GM21515 (cell line): Measurements from ENCODE around the gene MEOX2.

Source experiments
- ATAC-seq: cut with Tn5 transposase; IDR thresholded peaks from one replicate; pipeline ENCODE4 v1.9.1; 2021; ENCODE audit not compliant: unreplicated experiment

MEOX2 gene

GRCh38 chr7:15681631-15682030 lies 4.9 kb downstream of the MEOX2 start:
- ATAC-seq = no peak

GRCh38 chr7:15681186-15681585 lies 5.3 kb downstream of the MEOX2 start:
- ATAC-seq = no peak

GRCh38 chr7:15680446-15680845 lies 6.0 kb downstream of the MEOX2 start:
- ATAC-seq = no peak

GRCh38 chr7:15679306-15679705 lies 7.2 kb downstream of the MEOX2 start:
- ATAC-seq = no peak

GRCh38 chr7:15678653-15679052 lies 7.8 kb downstream of the MEOX2 start:
- ATAC-seq = no peak

GRCh38 chr7:15675379-15675778 lies 11.1 kb downstream of the MEOX2 start:
- ATAC-seq = no peak

- no peak for ATAC-seq
These were observed 11.9 kb downstream of the MEOX2 start for GRCh38 chr7:15674586-15674985.

GRCh38 chr7:15669443-15670090 lies 16.9 kb downstream of the MEOX2 start:
- no peak for ATAC-seq

GRCh38 chr7:15667991-15668390 lies 18.5 kb downstream of the MEOX2 start:
- ATAC-seq = no peak

- ATAC-seq = no peak
These were observed 24.0 kb downstream of the MEOX2 start for GRCh38 chr7:15662451-15662850.

- no peak for ATAC-seq
These were observed 28.2 kb downstream of the MEOX2 start for GRCh38 chr7:15658247-15658646.

- no peak for ATAC-seq
These were observed 33.6 kb downstream of the MEOX2 start for GRCh38 chr7:15652776-15653290.

- ATAC-seq = no peak
These were observed 34.8 kb downstream of the MEOX2 start for GRCh38 chr7:15651693-15652092.

- no peak for ATAC-seq
These were observed 35.7 kb downstream of the MEOX2 start for GRCh38 chr7:15650787-15651186.

GRCh38 chr7:15648461-15648961 lies 38.0 kb downstream of the MEOX2 start:
- no peak for ATAC-seq

- no peak for ATAC-seq
These were observed 39.2 kb downstream of the MEOX2 start for GRCh38 chr7:15647309-15647708.

GRCh38 chr7:15643000-15643705 lies 43.3 kb downstream of the MEOX2 start:
- ATAC-seq = no peak

- ATAC-seq = no peak
These were observed 57.6 kb downstream of the MEOX2 start for GRCh38 chr7:15628876-15629275.

GRCh38 chr7:15626041-15626440 lies 60.4 kb downstream of the MEOX2 start:
- ATAC-seq = no peak

GRCh38 chr7:15625466-15625865 lies 61.0 kb downstream of the MEOX2 start:
- no peak for ATAC-seq

GRCh38 chr7:15621468-15621867 lies 65.0 kb downstream of the MEOX2 start:
- ATAC-seq = no peak

GRCh38 chr7:15620491-15621185 lies 65.8 kb downstream of the MEOX2 start:
- no peak for ATAC-seq
